SK-N-SH treated with all-trans-retinoic acid at 6 μM for 48 hours (cell line): ENCODE results near the gene BARHL1.

Experiments used
- GLIS3 ChIP-seq: fragments of 250-450 bp; sonication (Bioruptor Pico); IDR thresholded peaks from 2 replicates; pipeline ENCODE4 v1.5.0; 2020; ENCODE audit warnings: mild to moderate bottlenecking, moderate library complexity
- PPARA ChIP-seq: fragments of 250-450 bp; sonication (Bioruptor Pico); IDR thresholded peaks from 2 replicates; pipeline ENCODE4 v1.5.0; 2020; ENCODE audit warnings: mild to moderate bottlenecking, borderline replicate concordance
- RARB ChIP-seq: fragments of 250-450 bp; sonication (Bioruptor Pico); IDR thresholded peaks from 2 replicates; pipeline ENCODE4 v1.8.0; 2021; ENCODE audit warnings: mild to moderate bottlenecking, moderate library complexity
- SNAI2 ChIP-seq: fragments of 250-450 bp; sonication (Bioruptor Pico); IDR thresholded peaks from 2 replicates; pipeline ENCODE4 v1.5.0; 2020; ENCODE audit warnings: mild to moderate bottlenecking, moderate library complexity
- ZNF565 ChIP-seq: fragments of 450-650 bp; formaldehyde crosslinking; conservative IDR thresholded peaks from 2 replicates; pipeline ENCODE4 v1.5.0; 2020; ENCODE audit warnings: low read depth, mild to moderate bottlenecking, moderate library complexity
- ZNF70 ChIP-seq: fragments of 450-650 bp; formaldehyde crosslinking; IDR thresholded peaks from 2 replicates; pipeline ENCODE4 v1.5.0; 2020; ENCODE audit warnings: mild to moderate bottlenecking, moderate library complexity
- TF ChIP-seq, protein P1 (sequence below): fragments of 250-450 bp; sonication (Bioruptor Pico); IDR thresholded peaks from 2 replicates; pipeline ENCODE4 v1.5.1; 2020; ENCODE audit warnings: low read depth, mild to moderate bottlenecking, moderate library complexity

DNA sequence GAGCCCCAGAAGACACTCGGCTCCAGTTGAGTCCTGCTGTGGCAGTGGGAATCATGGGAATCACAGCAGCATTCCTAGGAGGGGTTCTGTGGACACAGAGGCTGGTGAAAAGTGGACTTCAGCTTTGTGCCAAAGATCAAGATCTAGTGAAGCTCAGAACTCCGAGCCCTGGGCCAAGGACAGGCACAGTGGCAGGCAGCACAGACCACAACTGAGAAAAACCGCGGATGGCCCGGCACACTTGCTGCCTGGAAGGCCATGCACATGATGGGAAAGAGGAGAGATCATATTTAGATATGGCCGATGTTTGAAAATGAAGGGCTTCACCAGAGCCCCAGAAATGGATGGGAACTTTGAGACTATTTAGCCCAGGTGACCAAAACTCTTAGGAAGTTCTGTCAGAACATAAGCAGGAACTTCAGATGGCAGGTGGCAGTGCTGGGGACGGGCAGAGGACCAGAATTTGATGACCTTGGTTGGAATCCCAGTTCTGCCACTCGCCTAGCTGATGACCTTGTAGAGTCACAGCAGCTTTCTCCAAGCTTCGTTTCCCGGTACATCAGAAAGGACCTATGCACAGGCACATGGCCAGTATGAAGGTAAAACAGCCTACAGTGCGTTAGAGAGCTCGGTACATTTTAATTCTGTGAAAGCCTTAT is 18.0 kb downstream of the BARHL1 start:
- no peak for TF ChIP-seq ZNF70 (CRISPR knock-in tag)
- TF ChIP-seq SNAI2 = no peak
- TF ChIP-seq GLIS3 (CRISPR knock-in tag) = no peak
- no peak for TF ChIP-seq RARB (CRISPR knock-in tag)
- no peak for TF ChIP-seq PPARA (CRISPR knock-in tag)
- TF ChIP-seq ZNF565 (CRISPR knock-in tag) = no peak
- TF ChIP-seq, protein P1, sequence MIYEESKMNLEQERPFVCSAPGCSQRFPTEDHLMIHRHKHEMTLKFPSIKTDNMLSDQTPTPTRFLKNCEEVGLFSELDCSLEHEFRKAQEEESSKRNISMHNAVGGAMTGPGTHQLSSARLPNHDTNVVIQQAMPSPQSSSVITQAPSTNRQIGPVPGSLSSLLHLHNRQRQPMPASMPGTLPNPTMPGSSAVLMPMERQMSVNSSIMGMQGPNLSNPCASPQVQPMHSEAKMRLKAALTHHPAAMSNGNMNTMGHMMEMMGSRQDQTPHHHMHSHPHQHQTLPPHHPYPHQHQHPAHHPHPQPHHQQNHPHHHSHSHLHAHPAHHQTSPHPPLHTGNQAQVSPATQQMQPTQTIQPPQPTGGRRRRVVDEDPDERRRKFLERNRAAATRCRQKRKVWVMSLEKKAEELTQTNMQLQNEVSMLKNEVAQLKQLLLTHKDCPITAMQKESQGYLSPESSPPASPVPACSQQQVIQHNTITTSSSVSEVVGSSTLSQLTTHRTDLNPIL = no peak
